GM23338 (cell line): Measurements from ENCODE around the gene KIAA0513. TPM values are rescaled to one million over a fixed set of nuclear protein-coding genes. Genes with fewer than 3 reads are reported as not detected.

Experiments used
- ATAC-seq: fragments of 200-7000 bp; cut with Tn5 transposase; 3 replicates; pipeline ENCODE4 v1.9.1; 2020
- DNase-seq: peaks from one replicate; pipeline ENCODE4 v3.0.0-alpha.2; 2015; ENCODE audit warnings: low spot score
- H2AFZ ChIP-seq: fragments of 200-600 bp; sonication (generic); 2 replicates; pipeline ENCODE4 v1.8.0; 2016; ENCODE audit warnings: antibody characterized with exemption, mild to moderate bottlenecking, moderate library complexity
- H3F3A ChIP-seq: fragments of 200-600 bp; sonication (generic); replicated peaks from 2 replicates; pipeline ENCODE4 v1.8.0; 2017; ENCODE audit warnings: antibody characterized with exemption, mixed run types, low read depth
- H3K27ac ChIP-seq: fragments of 200-600 bp; sonication (generic); 2 replicates; pipeline ENCODE4 v1.6.1; 2016; ENCODE audit warnings: low read depth
- H3K27me3 ChIP-seq: fragments of 200-600 bp; sonication (generic); 2 replicates; pipeline ENCODE4 v1.8.0; 2016; ENCODE audit warnings: mild to moderate bottlenecking, mixed run types, moderate library complexity; ENCODE audit not compliant: insufficient read depth
- H3K36me3 ChIP-seq: fragments of 200-600 bp; sonication (generic); 2 replicates; pipeline ENCODE4 v1.8.0; 2016; ENCODE audit warnings: mild to moderate bottlenecking; ENCODE audit not compliant: insufficient read depth
- H3K4me1 ChIP-seq: fragments of 200-600 bp; sonication (generic); 2 replicates; pipeline ENCODE4 v1.8.0; 2016; ENCODE audit warnings: mild to moderate bottlenecking, moderate library complexity; ENCODE audit not compliant: insufficient read depth
- H3K4me2 ChIP-seq: fragments of 200-600 bp; sonication (generic); 2 replicates; pipeline ENCODE4 v1.7.1; 2017; ENCODE audit warnings: mixed run types
- H3K4me3 ChIP-seq: fragments of 200-600 bp; sonication (generic); 2 replicates; pipeline ENCODE4 v1.6.1; 2016; ENCODE audit warnings: mixed run types
- H3K79me2 ChIP-seq: fragments of 200-600 bp; sonication (generic); replicated peaks from 2 replicates; pipeline ENCODE4 v1.8.0; 2017; ENCODE audit warnings: mild to moderate bottlenecking; ENCODE audit not compliant: insufficient read depth
- H3K9me2 ChIP-seq: fragments of 200-600 bp; sonication (generic); 2 replicates; pipeline ENCODE4 v1.8.0; 2017; ENCODE audit not compliant: insufficient read depth
- H4K20me1 ChIP-seq: fragments of 200-600 bp; sonication (generic); replicated peaks from 2 replicates; pipeline ENCODE4 v1.8.0; 2017; ENCODE audit warnings: mild to moderate bottlenecking; ENCODE audit not compliant: insufficient read depth
- H3K27ac Mint-ChIP-seq: 2 replicates; pipeline ENCODE4 v1.8.0; 2020; ENCODE audit warnings: inconsistent platforms, mild to moderate bottlenecking, moderate library complexity, mixed read lengths
- H3K27me3 Mint-ChIP-seq: 3 replicates; pipeline ENCODE4 v1.8.0; 2022; ENCODE audit warnings: low read depth, mild to moderate bottlenecking, moderate library complexity, mixed read lengths, inconsistent platforms; ENCODE audit not compliant: insufficient read depth, poor library complexity
- H3K36me3 Mint-ChIP-seq: 3 replicates; pipeline ENCODE4 v1.8.0; 2021; ENCODE audit warnings: low read depth, mild to moderate bottlenecking, inconsistent platforms, moderate library complexity, mixed read lengths
- H3K4me1 Mint-ChIP-seq: 3 replicates; pipeline ENCODE4 v1.8.0; 2020; ENCODE audit warnings: mild to moderate bottlenecking, inconsistent platforms, mixed read lengths
- H3K4me3 Mint-ChIP-seq: 3 replicates; pipeline ENCODE4 v1.8.0; 2021; ENCODE audit warnings: moderate library complexity, mild to moderate bottlenecking, inconsistent platforms, mixed read lengths
- H3K9me3 Mint-ChIP-seq: 3 replicates; pipeline ENCODE4 v1.8.0; 2020; ENCODE audit warnings: moderate library complexity, mild to moderate bottlenecking, inconsistent platforms, mixed read lengths
- CREB1 ChIP-seq: fragments of 250-450 bp; sonication (Bioruptor Pico); IDR thresholded peaks from 2 replicates; pipeline ENCODE4 v1.5.0; 2020; ENCODE audit warnings: low read depth, mild to moderate bottlenecking, moderate library complexity
- EZH2 ChIP-seq: fragments of 200-600 bp; sonication (generic); IDR thresholded peaks from one replicate; pipeline ENCODE4 v1.8.0; 2017; ENCODE audit warnings: antibody characterized with exemption, mild to moderate bottlenecking, low read depth; ENCODE audit not compliant: unreplicated experiment
- EZH2phosphoT487 ChIP-seq: fragments of 200-600 bp; sonication (generic); IDR thresholded peaks from one replicate; pipeline ENCODE4 v1.8.1; 2018; ENCODE audit warnings: antibody characterized with exemption; ENCODE audit not compliant: unreplicated experiment
- JUNB ChIP-seq: IDR thresholded peaks from one replicate; pipeline ENCODE4 v1.6.1; 2016; ENCODE audit warnings: antibody characterized with exemption; ENCODE audit not compliant: unreplicated experiment
- POLR2AphosphoS5 ChIP-seq: IDR thresholded peaks from 2 replicates; pipeline ENCODE4 v1.6.1; 2016; ENCODE audit warnings: antibody characterized with exemption, low read depth
- STAT1 ChIP-seq: IDR thresholded peaks from one replicate; pipeline ENCODE4 v1.6.1; 2016; ENCODE audit warnings: antibody characterized with exemption; ENCODE audit not compliant: unreplicated experiment
- ZNF114 ChIP-seq: fragments of 250-450 bp; sonication (Bioruptor Pico); IDR thresholded peaks from 2 replicates; pipeline ENCODE4 v1.5.0; 2020; ENCODE audit warnings: mild to moderate bottlenecking, moderate library complexity
- ZNF331 ChIP-seq: fragments of 250-450 bp; sonication (Bioruptor Pico); IDR thresholded peaks from 2 replicates; pipeline ENCODE4 v1.5.0; 2020; ENCODE audit warnings: low read depth, mild to moderate bottlenecking, moderate library complexity
- polyA plus RNA-seq: library from polyadenylated mRNA; unstranded; fragments of >200 nt; fragmentation: Nextera tagmentation; extraction: Ambion mirVana; gene quantifications from 2 replicates; pipeline ENCODE4 v1.2.1, GENCODE V29; 2016
- total RNA-seq: library from RNA; depleted of rRNA; stranded (reverse); fragments of >200 nt; shearing (Covaris generic); gene quantifications from 2 replicates; pipeline ENCODE4 v1.2.3, GENCODE V29; 2014
- TF ChIP-seq, protein P1 (sequence below): fragments of 250-450 bp; sonication (Bioruptor Pico); IDR thresholded peaks from 2 replicates; pipeline ENCODE4 v1.5.0; 2020; ENCODE audit warnings: mild to moderate bottlenecking, moderate library complexity
- TF ChIP-seq, protein P2 (sequence below), 2 experiments: fragments of 200-600 bp in 1 of 2; sonication (generic) in 1 of 2; conservative IDR thresholded peaks; 2 replicates each; pipeline versions ENCODE4 v1.5.1 to v1.6.1; 2016 to 2017; ENCODE audit warnings: antibody characterized with exemption in 2 of 2, low read depth in 2 of 2, mild to moderate bottlenecking in 2 of 2, moderate library complexity in 1 of 2
- TF ChIP-seq, protein P3 (sequence below): IDR thresholded peaks from one replicate; pipeline ENCODE4 v1.6.1; 2018; ENCODE audit warnings: antibody characterized with exemption; ENCODE audit not compliant: unreplicated experiment

KIAA0513 gene
- total and polyA plus RNA-seq, 2 experiments from 2014 or later: 2.1 to 8.7 TPM

DNA sequence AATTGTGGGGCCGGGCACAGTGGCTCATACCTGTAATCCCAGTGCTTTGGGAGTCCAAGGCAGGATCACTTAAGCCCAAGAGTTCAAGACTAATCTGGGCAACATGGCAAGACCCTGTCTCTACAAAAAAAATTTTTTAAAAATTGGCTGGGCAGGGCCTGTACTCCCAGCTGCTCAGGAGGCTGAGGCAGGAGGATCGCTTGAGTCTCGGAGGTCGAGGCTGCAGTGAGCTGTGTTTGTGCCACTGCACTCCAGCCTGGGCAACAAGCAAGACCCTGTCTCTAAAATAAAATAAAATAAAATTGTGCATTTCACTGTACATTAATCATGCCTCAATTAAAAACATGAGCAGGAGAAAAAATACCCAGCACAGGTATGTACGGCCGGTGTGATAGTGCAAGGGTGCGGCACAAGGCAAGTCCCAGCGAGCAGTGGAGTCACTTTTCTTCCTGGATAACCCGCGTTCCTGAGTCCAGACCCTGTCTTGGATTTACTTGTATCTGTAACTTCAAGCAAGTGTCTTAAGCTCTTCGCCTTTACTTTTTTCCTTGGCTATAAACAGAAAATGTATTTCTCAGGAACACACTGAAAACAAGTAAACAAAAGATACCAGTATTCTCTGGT is 27.6 kb upstream of the KIAA0513 start:
- Histone ChIP-seq H4K20me1 (peaks cover 37% of the 10 kb centered on the region), H2AFZ (no peak overlapping the region), H3F3A (no peaks in the 10 kb centered on the region), H3K4me1 (no peaks in the 10 kb centered on the region), H3K79me2 (peaks cover 88% of the 10 kb centered on the region), H3K4me3 (no peak overlapping the region), H3K27ac (no peak overlapping the region), H3K9me2 (no peaks in the 10 kb centered on the region), H3K36me3 (no peaks in the 10 kb centered on the region), H3K27me3 (no peaks in the 10 kb centered on the region), H3K4me2 (no peak overlapping the region)
- Mint-ChIP-seq H3K4me1 (peaks cover 31% of the 10 kb centered on the region), H3K36me3 (peaks cover 14% of the 10 kb centered on the region), H3K27ac (no peak overlapping the region), H3K27me3 (peaks cover 6% of the 10 kb centered on the region), H3K9me3 (no peaks in the 10 kb centered on the region), H3K4me3 (no peak overlapping the region)
- TF ChIP-seq ZNF331 (CRISPR knock-in tag) (no peak), STAT1 (no peak), EZH2phosphoT487 (no peak), JUNB (no peak), POLR2AphosphoS5 (no peak), ZNF114 (CRISPR knock-in tag) (no peak), EZH2 (no peak), CREB1 (no peak)
- TF ChIP-seq, protein P1, sequence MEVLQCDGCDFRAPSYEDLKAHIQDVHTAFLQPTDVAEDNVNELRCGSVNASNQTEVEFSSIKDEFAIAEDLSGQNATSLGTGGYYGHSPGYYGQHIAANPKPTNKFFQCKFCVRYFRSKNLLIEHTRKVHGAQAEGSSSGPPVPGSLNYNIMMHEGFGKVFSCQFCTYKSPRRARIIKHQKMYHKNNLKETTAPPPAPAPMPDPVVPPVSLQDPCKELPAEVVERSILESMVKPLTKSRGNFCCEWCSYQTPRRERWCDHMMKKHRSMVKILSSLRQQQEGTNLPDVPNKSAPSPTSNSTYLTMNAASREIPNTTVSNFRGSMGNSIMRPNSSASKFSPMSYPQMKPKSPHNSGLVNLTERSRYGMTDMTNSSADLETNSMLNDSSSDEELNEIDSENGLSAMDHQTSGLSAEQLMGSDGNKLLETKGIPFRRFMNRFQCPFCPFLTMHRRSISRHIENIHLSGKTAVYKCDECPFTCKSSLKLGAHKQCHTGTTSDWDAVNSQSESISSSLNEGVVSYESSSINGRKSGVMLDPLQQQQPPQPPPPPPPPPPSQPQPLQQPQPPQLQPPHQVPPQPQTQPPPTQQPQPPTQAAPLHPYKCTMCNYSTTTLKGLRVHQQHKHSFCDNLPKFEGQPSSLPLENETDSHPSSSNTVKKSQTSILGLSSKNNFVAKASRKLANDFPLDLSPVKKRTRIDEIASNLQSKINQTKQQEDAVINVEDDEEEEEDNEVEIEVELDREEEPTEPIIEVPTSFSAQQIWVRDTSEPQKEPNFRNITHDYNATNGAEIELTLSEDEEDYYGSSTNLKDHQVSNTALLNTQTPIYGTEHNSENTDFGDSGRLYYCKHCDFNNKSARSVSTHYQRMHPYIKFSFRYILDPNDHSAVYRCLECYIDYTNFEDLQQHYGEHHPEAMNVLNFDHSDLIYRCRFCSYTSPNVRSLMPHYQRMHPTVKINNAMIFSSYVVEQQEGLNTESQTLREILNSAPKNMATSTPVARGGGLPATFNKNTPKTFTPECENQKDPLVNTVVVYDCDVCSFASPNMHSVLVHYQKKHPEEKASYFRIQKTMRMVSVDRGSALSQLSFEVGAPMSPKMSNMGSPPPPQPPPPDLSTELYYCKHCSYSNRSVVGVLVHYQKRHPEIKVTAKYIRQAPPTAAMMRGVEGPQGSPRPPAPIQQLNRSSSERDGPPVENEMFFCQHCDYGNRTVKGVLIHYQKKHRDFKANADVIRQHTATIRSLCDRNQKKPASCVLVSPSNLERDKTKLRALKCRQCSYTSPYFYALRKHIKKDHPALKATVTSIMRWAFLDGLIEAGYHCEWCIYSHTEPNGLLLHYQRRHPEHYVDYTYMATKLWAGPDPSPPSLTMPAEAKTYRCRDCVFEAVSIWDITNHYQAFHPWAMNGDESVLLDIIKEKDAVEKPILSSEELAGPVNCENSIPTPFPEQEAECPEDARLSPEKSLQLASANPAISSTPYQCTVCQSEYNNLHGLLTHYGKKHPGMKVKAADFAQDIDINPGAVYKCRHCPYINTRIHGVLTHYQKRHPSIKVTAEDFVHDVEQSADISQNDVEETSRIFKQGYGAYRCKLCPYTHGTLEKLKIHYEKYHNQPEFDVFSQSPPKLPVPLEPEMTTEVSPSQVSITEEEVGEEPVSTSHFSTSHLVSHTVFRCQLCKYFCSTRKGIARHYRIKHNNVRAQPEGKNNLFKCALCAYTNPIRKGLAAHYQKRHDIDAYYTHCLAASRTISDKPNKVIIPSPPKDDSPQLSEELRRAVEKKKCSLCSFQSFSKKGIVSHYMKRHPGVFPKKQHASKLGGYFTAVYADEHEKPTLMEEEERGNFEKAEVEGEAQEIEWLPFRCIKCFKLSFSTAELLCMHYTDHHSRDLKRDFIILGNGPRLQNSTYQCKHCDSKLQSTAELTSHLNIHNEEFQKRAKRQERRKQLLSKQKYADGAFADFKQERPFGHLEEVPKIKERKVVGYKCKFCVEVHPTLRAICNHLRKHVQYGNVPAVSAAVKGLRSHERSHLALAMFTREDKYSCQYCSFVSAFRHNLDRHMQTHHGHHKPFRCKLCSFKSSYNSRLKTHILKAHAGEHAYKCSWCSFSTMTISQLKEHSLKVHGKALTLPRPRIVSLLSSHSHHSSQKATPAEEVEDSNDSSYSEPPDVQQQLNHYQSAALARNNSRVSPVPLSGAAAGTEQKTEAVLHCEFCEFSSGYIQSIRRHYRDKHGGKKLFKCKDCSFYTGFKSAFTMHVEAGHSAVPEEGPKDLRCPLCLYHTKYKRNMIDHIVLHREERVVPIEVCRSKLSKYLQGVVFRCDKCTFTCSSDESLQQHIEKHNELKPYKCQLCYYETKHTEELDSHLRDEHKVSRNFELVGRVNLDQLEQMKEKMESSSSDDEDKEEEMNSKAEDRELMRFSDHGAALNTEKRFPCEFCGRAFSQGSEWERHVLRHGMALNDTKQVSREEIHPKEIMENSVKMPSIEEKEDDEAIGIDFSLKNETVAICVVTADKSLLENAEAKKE: no peak
- TF ChIP-seq, protein P2, sequence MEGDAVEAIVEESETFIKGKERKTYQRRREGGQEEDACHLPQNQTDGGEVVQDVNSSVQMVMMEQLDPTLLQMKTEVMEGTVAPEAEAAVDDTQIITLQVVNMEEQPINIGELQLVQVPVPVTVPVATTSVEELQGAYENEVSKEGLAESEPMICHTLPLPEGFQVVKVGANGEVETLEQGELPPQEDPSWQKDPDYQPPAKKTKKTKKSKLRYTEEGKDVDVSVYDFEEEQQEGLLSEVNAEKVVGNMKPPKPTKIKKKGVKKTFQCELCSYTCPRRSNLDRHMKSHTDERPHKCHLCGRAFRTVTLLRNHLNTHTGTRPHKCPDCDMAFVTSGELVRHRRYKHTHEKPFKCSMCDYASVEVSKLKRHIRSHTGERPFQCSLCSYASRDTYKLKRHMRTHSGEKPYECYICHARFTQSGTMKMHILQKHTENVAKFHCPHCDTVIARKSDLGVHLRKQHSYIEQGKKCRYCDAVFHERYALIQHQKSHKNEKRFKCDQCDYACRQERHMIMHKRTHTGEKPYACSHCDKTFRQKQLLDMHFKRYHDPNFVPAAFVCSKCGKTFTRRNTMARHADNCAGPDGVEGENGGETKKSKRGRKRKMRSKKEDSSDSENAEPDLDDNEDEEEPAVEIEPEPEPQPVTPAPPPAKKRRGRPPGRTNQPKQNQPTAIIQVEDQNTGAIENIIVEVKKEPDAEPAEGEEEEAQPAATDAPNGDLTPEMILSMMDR (conservative IDR thresholded peaks at IDR 0.05; ENCODE audit: low read depth in 2 of 2): no peak
- TF ChIP-seq, protein P3, sequence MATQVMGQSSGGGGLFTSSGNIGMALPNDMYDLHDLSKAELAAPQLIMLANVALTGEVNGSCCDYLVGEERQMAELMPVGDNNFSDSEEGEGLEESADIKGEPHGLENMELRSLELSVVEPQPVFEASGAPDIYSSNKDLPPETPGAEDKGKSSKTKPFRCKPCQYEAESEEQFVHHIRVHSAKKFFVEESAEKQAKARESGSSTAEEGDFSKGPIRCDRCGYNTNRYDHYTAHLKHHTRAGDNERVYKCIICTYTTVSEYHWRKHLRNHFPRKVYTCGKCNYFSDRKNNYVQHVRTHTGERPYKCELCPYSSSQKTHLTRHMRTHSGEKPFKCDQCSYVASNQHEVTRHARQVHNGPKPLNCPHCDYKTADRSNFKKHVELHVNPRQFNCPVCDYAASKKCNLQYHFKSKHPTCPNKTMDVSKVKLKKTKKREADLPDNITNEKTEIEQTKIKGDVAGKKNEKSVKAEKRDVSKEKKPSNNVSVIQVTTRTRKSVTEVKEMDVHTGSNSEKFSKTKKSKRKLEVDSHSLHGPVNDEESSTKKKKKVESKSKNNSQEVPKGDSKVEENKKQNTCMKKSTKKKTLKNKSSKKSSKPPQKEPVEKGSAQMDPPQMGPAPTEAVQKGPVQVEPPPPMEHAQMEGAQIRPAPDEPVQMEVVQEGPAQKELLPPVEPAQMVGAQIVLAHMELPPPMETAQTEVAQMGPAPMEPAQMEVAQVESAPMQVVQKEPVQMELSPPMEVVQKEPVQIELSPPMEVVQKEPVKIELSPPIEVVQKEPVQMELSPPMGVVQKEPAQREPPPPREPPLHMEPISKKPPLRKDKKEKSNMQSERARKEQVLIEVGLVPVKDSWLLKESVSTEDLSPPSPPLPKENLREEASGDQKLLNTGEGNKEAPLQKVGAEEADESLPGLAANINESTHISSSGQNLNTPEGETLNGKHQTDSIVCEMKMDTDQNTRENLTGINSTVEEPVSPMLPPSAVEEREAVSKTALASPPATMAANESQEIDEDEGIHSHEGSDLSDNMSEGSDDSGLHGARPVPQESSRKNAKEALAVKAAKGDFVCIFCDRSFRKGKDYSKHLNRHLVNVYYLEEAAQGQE: no peak
- DNase-seq: no peak
- no peak for ATAC-seq
